H9 (cell line): ENCODE measurements around the gene THAP9. TPM values are rescaled to one million over a fixed set of nuclear protein-coding genes. Genes with fewer than 3 reads are reported as not detected.

Source experiments
- DNase-seq: peaks from one replicate; pipeline ENCODE4 v3.0.0-alpha.2; 2017
- H2AFZ ChIP-seq: one replicate; pipeline ENCODE4 v1.6.1; 2013; ENCODE audit warnings: mild to moderate bottlenecking, low read length, control low read depth, moderate library complexity
- H2AK5ac ChIP-seq: 2 replicates; pipeline ENCODE4 v1.6.1; 2013; ENCODE audit warnings: low read length, control low read depth, mixed read lengths; ENCODE audit not compliant: insufficient read length
- H2BK120ac ChIP-seq: one replicate; pipeline ENCODE4 v1.6.1; 2013; ENCODE audit warnings: low read depth, mild to moderate bottlenecking, low read length, control low read depth, inconsistent platforms; ENCODE audit not compliant: poor library complexity, severe bottlenecking
- H2BK12ac ChIP-seq: 2 replicates; pipeline ENCODE4 v1.6.1; 2013; ENCODE audit warnings: low read length, control low read depth, mixed read lengths, low read depth; ENCODE audit not compliant: insufficient read length
- H2BK15ac ChIP-seq: 2 replicates; pipeline ENCODE4 v1.6.1; 2013; ENCODE audit warnings: low read depth, low read length, control low read depth
- H2BK20ac ChIP-seq: one replicate; pipeline ENCODE4 v1.6.1; 2013; ENCODE audit warnings: low read depth, mild to moderate bottlenecking, low read length, control low read depth, inconsistent platforms; ENCODE audit not compliant: poor library complexity, severe bottlenecking
- H2BK5ac ChIP-seq: 2 replicates; pipeline ENCODE4 v1.6.1; 2013; ENCODE audit warnings: low read length, control low read depth, mixed read lengths; ENCODE audit not compliant: insufficient read length
- H3K14ac ChIP-seq: 2 replicates; pipeline ENCODE4 v1.6.1; 2013; ENCODE audit warnings: low read length, control low read depth; ENCODE audit not compliant: insufficient read depth
- H3K18ac ChIP-seq: 2 replicates; pipeline ENCODE4 v1.6.1; 2013; ENCODE audit warnings: low read depth, mild to moderate bottlenecking, mixed read lengths, low read length, control low read depth; ENCODE audit not compliant: insufficient read length
- H3K23ac ChIP-seq: 2 replicates; pipeline ENCODE4 v1.6.1; 2013; ENCODE audit warnings: low read length, control low read depth, mixed read lengths, low read depth; ENCODE audit not compliant: insufficient read length
- H3K23me2 ChIP-seq: 2 replicates; pipeline ENCODE4 v1.6.1; 2013; ENCODE audit warnings: low read depth, mild to moderate bottlenecking, mixed read lengths, low read length, control low read depth; ENCODE audit not compliant: insufficient read length, poor library complexity, severe bottlenecking
- H3K27ac ChIP-seq: 2 replicates; pipeline ENCODE4 v1.5.1; 2013; ENCODE audit warnings: low read length, control low read depth, mixed read lengths, low read depth; ENCODE audit not compliant: insufficient read length
- H3K27me3 ChIP-seq: 2 replicates; pipeline ENCODE4 v1.6.1; 2013; ENCODE audit warnings: low read length, control low read depth, inconsistent platforms; ENCODE audit not compliant: insufficient read depth
- H3K4ac ChIP-seq: 2 replicates; pipeline ENCODE4 v1.6.1; 2013; ENCODE audit warnings: low read depth, mild to moderate bottlenecking, control low read depth, inconsistent platforms, low read length, moderate library complexity
- H3K4me1 ChIP-seq: 2 replicates; pipeline ENCODE4 v1.6.1; 2013; ENCODE audit warnings: low read length, control low read depth, inconsistent platforms; ENCODE audit not compliant: insufficient read depth
- H3K4me2 ChIP-seq: 2 replicates; pipeline ENCODE4 v1.6.1; 2013; ENCODE audit warnings: low read length, control low read depth, mixed read lengths; ENCODE audit not compliant: insufficient read length, insufficient read depth
- H3K56ac ChIP-seq: 2 replicates; pipeline ENCODE4 v1.6.1; 2013; ENCODE audit warnings: low read depth, mild to moderate bottlenecking, mixed read lengths, low read length, control low read depth; ENCODE audit not compliant: insufficient read length
- H3K79me1 ChIP-seq: 2 replicates; pipeline ENCODE4 v1.6.1; 2013; ENCODE audit warnings: low read depth, mild to moderate bottlenecking, moderate library complexity, low read length, control low read depth, inconsistent platforms; ENCODE audit not compliant: insufficient read depth, poor library complexity, severe bottlenecking
- H3K79me2 ChIP-seq: 2 replicates; pipeline ENCODE4 v1.6.1; 2013; ENCODE audit warnings: low read length, control low read depth, inconsistent platforms; ENCODE audit not compliant: insufficient read depth
- H3K9ac ChIP-seq: 2 replicates; pipeline ENCODE4 v1.6.1; 2013; ENCODE audit warnings: low read length, control low read depth, mixed read lengths; ENCODE audit not compliant: insufficient read length; ENCODE audit errors: extremely low read depth
- H3K9me3 ChIP-seq: one replicate; pipeline ENCODE4 v1.6.1; 2013; ENCODE audit warnings: low read depth, low read length, inconsistent platforms; ENCODE audit not compliant: control insufficient read depth
- H3T11ph ChIP-seq: one replicate; pipeline ENCODE4 v1.6.1; 2013; ENCODE audit warnings: mild to moderate bottlenecking, low read length, control low read depth, inconsistent platforms
- H4K20me1 ChIP-seq: one replicate; pipeline ENCODE4 v1.6.1; 2013; ENCODE audit not compliant: control insufficient read depth, insufficient read length, insufficient read depth
- H4K5ac ChIP-seq: 2 replicates; pipeline ENCODE4 v1.6.1; 2013; ENCODE audit warnings: low read depth, mild to moderate bottlenecking, mixed read lengths, low read length, control low read depth; ENCODE audit not compliant: insufficient read length
- H4K8ac ChIP-seq: replicated peaks from 2 replicates; pipeline ENCODE4 v1.6.1; 2013; ENCODE audit warnings: low read length, control low read depth, mixed read lengths, low read depth; ENCODE audit not compliant: insufficient read length
- H4K91ac ChIP-seq: 2 replicates; pipeline ENCODE4 v1.6.1; 2013; ENCODE audit warnings: low read depth, mild to moderate bottlenecking, moderate library complexity, mixed read lengths, low read length, control low read depth; ENCODE audit not compliant: insufficient read length
- H3K27ac Mint-ChIP-seq, 3 experiments: 2 replicates in 2 of 3; 3 replicates in 1 of 3; pipeline ENCODE4 v1.8.0; 2020 to 2021; ENCODE audit warnings: mixed read lengths in 3 of 3, mild to moderate bottlenecking in 1 of 3, moderate library complexity in 1 of 3
- H3K27me3 Mint-ChIP-seq: 2 replicates; pipeline ENCODE4 v1.8.0; 2021; ENCODE audit warnings: low read depth, mild to moderate bottlenecking, moderate library complexity, mixed read lengths
- H3K36me3 Mint-ChIP-seq, 3 experiments: 2 replicates in 2 of 3; 3 replicates in 1 of 3; pipeline ENCODE4 v1.8.0; 2020 to 2021; ENCODE audit warnings: low read depth in 3 of 3, mixed read lengths in 3 of 3; ENCODE audit not compliant: insufficient read depth in 1 of 3
- H3K4me1 Mint-ChIP-seq, 2 experiments: 2 replicates each; pipeline ENCODE4 v1.8.0; 2020; ENCODE audit warnings: mixed read lengths in 2 of 2
- H3K4me3 Mint-ChIP-seq, 2 experiments: 2 replicates in 1 of 2; 3 replicates in 1 of 2; pipeline ENCODE4 v1.8.0; 2020 to 2021; ENCODE audit warnings: mild to moderate bottlenecking in 2 of 2, mixed read lengths in 2 of 2, moderate library complexity in 1 of 2
- H3K9me3 Mint-ChIP-seq, 2 experiments: 2 replicates in 1 of 2; 3 replicates in 1 of 2; pipeline ENCODE4 v1.8.0; 2020; ENCODE audit warnings: mild to moderate bottlenecking in 2 of 2, mixed read lengths in 2 of 2, moderate library complexity in 1 of 2
- CTCF ChIP-seq: fragments of 200-600 bp; sonication (generic); conservative IDR thresholded peaks from 3 replicates; pipeline ENCODE4 v1.8.0; 2021; ENCODE audit warnings: antibody characterized with exemption, mild to moderate bottlenecking
- WGBS: extraction: QIAGEN DNeasy Blood & Tissue Kit; methylation state at CpG from one replicate; pipeline ENCODE4 v1.1.7; 2013; ENCODE audit warnings: missing lambda C conversion rate, low lambda C conversion rate, mixed read lengths; ENCODE audit not compliant: insufficient read length; ENCODE audit errors: extremely low coverage; 5-methylcytosine and 5-hydroxymethylcytosine counted together
- total RNA-seq: library from RNA; stranded (reverse); gene quantifications from 2 replicates; pipeline ENCODE4 v1.2.1, GENCODE V29; 2021

The THAP9 gene
- total RNA-seq, 1 experiment from 2014 or later: 14.8 TPM

DNA sequence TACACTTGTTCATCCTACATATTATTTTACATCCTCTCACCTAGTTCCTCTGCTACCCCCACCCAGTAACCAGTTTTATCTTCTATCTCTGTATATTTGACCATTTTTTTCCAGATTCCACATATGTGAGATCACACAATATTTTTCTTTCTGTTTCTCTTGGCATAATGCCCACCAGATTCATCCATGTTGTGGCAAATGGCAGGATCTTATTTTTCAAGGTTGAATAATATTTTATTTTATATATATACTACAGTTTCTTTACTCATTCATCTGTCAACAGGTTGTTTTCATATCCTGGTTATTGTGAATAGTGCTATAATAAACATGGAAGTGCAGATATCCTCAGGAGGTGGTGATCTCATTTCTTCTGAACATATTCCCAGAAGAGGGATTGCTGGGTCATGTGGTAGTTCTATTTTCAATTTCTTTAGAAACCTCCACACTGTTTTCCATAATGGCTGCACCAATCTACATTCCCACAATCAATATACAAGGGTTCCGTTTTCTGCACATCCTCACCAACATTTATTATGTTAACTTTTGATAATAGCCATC lies 48.2 kb downstream of the THAP9 start:
- Histone ChIP-seq H3K4me1 (no peaks in the 10 kb centered on the region), H2AFZ (no peak overlapping the region), H3K14ac (no peak overlapping the region), H4K5ac (no peak overlapping the region), H3K9me3 (no peaks in the 10 kb centered on the region), H2BK120ac (no peak overlapping the region), H3K4me2 (no peak overlapping the region), H3K79me2 (no peaks in the 10 kb centered on the region), H4K8ac (no peak overlapping the region), H2BK5ac (no peak overlapping the region), H3K23ac (no peak overlapping the region), H3K23me2 (no peaks in the 10 kb centered on the region), H3K18ac (no peak overlapping the region), H3K79me1 (no peaks in the 10 kb centered on the region), H2BK12ac (no peak overlapping the region), H2BK15ac (no peak overlapping the region), H4K91ac (no peak overlapping the region), H3K27ac (no peak overlapping the region), H3K27me3 (no peaks in the 10 kb centered on the region), H2BK20ac (no peak overlapping the region), H3K9ac (no peak overlapping the region), H3T11ph (no peak overlapping the region), H2AK5ac (no peak overlapping the region), H4K20me1 (no peaks in the 10 kb centered on the region), H3K56ac (no peak overlapping the region), H3K4ac (no peak overlapping the region)
- TF ChIP-seq CTCF: no peak
- no peak overlapping the region for H3K4me3 Mint-ChIP-seq
- no CpG with 5 or more reads among the region's 1 CpG for WGBS
- H3K27ac Mint-ChIP-seq: no peak overlapping the region
- no peaks in the 10 kb centered on the region for H3K4me1 Mint-ChIP-seq
- H3K27me3 Mint-ChIP-seq: no peaks in the 10 kb centered on the region
- H3K36me3 Mint-ChIP-seq: peaks cover 0 to 2% (median 0%) of the 10 kb centered on the region in 3 experiments; a peak in 3 of 7 replicates
- DNase-seq: no peak
- no peaks in the 10 kb centered on the region for H3K9me3 Mint-ChIP-seq
